T follicular helper cell (primary cell): ENCODE data around the gene ZNF618.

Source experiments
- DNase-seq: peaks from one replicate; pipeline ENCODE4 v3.0.0-alpha.2; 2020; ENCODE audit warnings: low read depth

The ZNF618 gene

GRCh38 chr9:113912816-113913215, 36.7 kb downstream of the ZNF618 start:
- DNase-seq, result no peak

DNA sequence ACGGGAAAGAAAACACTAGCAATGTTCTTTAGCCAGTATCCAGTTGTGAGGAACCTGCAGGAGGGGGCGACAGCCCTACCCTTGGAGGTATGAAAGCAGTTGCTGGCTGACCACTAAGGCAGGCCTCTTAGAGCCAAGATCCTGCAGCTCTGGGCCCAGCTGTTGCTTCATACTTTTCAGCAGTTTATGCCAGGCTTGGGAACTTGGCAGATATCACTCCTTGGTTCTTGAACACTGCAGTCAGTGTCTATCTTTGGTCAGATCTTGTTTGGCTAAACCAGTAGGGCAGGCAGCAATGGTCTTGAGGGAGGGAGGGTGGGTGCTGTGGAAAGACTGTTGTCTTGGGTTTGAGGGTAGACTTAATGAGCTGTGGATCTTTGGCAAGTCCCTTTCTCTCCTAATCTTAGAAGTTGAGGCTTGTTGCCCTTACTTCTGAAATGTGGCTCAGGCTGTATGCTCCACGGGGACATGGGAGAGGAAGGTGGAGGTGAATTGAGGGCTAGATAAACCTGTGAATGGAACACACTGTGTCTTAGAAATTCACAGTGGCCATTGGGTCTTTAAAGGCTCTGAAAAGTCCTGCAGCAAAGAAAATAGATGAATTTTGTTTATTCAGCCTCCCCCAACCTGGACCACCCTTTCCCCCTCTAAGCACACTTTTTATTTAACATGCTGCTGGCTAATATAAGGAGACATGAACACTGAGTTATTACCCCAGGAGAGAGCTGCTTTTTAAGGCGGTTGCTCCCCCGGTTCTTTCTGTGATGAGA, 37.5 kb downstream of the ZNF618 start:
- no peak for DNase-seq

GRCh38 chr9:113914517-113914916, 38.4 kb downstream of the ZNF618 start:
- DNase-seq, result no peak

DNA sequence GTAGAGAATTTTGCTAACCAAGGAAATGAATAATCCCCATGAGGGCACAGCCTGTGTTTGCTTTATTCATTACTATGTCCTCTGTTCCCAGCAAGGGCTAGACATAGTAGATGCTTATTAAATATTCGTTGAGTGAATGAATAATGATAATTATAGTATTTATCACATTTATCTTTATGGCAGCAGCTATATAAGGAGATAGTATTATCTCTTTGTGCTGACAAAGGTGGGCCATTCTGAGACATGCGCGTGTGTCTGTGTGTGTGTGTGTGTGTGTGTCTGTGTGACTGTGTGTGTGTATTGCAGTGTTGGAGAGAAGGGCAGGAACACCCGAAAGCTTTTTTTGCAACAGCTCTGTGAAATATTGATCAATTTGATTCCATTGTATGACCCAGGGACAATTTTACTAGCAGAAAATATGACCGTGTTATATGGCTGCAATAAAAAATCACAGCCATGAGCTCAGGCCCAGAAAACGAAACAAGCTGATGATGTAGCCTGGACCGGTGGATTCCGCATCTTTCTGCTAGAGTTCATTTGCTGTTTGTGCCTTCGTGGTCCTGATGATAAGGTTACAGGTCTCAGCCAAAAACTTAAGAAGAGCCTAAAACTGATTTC, 39.8 kb downstream of the ZNF618 start:
- DNase-seq, result no peak

DNA sequence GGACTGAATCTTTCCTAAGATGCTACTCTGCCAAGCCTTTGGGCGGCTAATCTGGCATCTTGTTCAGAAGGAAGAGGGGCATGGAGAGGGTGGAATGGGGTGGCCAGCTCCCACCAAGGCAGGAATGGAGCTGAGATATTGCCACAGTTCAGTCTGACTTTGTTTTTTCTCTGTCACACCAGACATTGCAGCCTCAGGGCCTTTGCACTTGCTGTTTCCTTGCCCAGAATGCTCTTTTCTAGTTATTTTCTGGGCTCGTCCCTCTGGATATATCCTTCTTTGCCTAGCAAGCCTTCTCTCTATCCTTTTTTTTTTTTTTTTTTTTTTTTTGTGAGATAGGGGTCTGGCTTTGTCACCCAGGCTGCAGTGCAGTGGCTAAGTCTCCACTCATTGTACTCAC, 40.8 kb downstream of the ZNF618 start:
- no peak for DNase-seq

DNA sequence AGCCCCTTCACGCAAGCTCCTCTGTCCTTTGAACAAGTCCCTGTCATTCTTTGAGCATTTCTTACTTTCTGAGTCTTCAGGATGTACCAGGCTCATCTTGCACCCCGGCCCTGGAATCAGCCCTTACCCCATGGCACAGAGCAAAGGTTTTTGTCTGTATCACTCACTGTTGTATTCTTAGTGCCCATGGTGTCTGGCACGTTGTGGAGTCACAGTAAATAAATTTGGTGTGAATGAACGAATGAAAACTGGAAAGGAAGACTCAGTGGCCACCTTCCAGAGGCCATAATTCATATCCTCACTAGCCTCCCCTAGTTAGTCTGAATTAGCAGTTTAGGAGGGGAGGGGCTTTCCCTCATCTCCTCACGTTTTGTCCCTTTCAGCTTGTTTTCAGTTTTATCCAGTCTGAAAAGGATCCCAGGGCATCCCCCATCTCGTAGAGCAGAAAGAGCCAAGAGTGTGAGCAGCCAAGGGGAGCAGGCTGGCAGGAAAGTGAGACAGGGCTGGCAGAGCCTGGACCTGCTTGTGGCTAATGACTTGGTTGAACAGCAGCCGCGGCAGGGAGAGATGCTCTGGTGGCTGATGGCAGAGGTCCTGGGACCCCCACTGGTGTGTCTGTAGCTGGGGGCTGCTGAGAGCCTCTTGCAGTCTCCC, 42.7 kb downstream of the ZNF618 start:
- DNase-seq, result no peak

DNA sequence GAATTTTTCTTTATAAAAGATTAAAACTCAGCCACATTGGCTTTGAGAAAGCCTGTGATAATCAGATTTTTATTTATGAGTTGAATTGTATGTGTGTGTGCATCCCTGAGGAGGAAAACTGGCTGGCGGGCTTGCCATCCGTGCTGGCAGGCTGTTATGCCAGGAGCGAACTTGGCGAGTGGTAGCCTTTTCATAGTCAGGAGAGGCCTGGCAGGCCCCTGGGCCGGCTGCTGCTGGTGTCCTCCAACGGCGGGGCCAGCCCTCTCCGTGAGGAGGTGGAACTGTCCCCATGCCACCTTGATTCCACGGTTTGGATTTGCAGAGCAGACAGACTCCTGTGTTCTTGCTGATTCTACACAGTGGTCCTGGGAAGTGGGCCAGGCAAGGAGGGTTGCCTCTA, 43.3 kb downstream of the ZNF618 start:
- DNase-seq, result no peak

DNA sequence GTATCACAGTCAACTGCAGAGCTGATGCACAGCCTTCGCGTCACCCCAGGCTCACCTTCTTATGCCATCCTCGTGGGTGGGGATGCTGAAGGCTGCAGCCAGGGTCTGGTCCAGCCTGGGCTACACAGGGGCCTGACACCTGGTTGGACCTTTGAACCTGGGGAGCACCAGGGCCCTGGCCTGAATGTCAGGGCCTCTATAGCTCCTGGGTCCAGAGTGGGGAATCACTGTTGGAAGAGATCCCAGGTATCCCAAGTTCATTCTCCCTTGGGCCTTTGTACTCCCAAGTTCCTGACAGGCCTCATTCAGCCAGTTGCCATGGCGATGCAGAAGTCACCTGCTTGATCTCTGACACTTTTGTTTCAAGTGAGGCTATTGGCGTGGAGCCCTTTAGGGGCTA, 43.8 kb downstream of the ZNF618 start:
- DNase-seq, result no peak

DNA sequence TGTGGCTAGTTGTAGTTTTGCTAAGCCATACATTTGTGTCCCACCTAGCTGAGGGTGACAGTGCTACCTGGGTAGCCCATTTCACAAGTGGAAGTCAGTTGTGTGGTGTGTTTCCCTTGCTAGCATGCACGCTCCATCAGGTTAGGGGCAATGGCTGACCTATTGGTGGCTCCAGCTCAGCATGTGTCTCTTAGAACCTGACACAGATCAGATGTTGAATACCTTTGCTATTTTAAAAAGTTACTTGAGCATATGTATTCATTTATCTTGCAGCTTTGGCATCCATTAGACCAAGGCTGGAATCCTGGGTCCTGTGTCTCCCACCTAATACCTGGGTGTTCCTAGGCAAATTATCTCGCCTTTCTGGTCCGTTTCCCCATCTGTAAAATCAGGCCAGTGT, 44.8 kb downstream of the ZNF618 start:
- DNase-seq, result no peak

GRCh38 chr9:113921396-113921925, 45.4 kb downstream of the ZNF618 start:
- DNase-seq, result no peak

DNA sequence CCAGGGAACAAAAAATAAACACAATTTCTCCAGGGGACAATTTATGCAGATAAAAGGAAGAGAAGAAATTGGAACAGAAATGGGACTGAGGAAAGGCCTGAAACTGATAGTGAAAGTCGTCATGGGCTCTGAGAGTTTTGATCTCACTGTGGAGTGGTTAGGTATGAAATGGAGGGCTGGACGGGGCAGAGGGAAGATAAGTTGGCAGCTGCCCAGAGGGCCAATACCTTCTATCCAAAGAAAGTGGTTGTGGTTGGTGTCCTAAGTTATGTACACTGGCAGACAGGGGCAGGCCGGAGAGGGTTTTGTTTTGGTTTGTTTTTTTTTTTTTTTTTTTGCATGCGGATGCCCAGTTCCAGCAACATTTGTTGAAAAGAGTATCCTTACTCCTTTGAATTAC, 46.1 kb downstream of the ZNF618 start:
- DNase-seq, result no peak

- DNase-seq, result no peak
Measured at GRCh38 chr9:113926211-113926610, 50.1 kb downstream of the ZNF618 start.

- DNase-seq, result no peak
Measured at GRCh38 chr9:113927277-113927676, 51.2 kb downstream of the ZNF618 start.

DNA sequence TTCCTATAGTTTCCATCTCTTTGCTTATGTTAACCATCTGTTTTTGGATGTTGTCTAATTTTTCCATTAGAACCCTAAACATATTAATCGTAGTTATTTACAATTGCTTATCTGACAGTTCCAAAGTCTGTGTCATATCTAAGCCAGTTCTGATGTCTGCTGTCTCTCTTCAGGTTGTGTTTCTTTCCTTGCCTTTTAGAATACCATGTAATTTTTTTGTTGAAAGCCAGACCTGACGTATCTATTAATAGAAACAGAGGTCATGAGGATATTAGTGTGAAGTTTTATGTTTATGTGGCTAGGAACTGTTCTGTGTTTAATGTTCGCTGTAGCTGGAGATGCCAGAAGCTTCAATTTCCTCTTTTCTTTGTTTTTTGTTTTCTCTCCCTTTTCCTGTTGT, 52.2 kb downstream of the ZNF618 start:
- DNase-seq, result no peak

DNA sequence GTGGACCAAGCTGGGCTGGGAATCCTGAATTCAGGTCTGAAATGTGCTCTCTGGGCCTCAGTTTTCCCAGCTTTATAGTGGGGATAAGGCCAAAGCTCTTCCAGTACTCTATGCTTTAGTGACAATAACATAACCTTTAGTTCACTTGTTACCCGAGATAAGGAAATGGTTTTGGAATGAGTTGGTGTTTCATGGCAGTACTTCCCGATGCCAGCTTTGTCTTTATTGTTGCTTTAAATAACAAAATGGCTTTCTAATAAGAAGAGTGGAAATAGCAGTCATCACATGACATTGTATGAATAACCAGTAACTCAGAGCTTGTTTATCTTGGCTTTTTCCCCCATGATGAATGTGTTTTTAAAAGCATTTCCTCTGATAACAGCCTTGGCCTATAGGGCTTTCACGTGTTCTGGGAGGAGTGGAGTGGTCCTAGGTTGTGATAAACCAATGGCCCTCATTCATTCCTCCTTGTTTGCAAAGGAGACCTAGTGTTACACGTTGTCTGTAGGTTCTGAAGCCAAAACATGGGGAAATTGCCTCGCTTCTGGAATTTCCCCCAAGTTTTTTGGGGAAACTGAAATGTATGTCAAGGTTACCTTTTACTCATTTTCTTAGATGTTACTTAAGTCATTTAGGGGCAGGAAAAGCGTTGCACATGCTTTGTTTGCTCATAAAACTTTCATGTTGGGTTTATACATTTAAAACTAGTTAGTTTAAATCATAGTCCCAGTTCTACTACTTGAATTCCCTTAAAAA, 53.7 kb downstream of the ZNF618 start:
- no peak for DNase-seq

- DNase-seq, result no peak
Measured at GRCh38 chr9:113930390-113930783, 54.3 kb downstream of the ZNF618 start.

DNA sequence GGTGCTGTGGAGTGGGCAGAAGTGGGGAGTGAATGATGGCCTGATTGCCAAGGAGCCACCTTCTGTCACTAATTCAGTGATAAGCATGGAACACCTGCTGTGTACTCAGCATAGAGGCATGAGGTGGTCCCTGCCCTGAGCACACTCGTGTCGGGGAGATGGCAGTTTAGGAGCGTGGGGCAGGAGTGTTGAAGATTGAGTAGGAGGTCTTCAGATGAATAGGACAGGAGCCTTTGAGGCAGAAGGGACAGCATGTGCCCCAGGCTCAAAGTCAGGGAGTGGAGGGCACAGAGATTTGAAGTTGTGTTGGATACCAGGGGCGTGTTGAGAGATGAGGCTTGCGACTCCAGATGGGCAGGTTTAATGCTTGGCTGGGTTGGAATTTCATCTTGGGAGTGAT, 55.0 kb downstream of the ZNF618 start:
- DNase-seq, result no peak

DNA sequence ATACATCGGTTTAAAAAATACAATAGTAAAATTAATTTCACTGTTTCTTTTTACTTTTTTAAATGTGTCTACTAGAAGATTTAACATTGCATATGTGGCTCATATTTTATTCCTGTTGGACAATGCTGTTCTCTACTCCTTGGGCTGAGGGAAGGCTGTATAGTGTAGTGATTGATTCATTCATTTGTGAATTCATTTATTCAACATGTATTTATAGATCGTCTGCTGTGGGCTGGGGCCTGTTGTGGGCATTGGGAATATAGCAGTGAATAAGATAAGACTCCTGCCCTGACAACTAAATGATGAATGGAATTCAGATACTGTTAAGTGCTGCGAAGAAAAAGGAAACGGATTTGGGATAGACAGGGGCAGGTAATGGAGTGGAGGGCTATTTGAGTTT, 55.7 kb downstream of the ZNF618 start:
- no peak for DNase-seq

DNA sequence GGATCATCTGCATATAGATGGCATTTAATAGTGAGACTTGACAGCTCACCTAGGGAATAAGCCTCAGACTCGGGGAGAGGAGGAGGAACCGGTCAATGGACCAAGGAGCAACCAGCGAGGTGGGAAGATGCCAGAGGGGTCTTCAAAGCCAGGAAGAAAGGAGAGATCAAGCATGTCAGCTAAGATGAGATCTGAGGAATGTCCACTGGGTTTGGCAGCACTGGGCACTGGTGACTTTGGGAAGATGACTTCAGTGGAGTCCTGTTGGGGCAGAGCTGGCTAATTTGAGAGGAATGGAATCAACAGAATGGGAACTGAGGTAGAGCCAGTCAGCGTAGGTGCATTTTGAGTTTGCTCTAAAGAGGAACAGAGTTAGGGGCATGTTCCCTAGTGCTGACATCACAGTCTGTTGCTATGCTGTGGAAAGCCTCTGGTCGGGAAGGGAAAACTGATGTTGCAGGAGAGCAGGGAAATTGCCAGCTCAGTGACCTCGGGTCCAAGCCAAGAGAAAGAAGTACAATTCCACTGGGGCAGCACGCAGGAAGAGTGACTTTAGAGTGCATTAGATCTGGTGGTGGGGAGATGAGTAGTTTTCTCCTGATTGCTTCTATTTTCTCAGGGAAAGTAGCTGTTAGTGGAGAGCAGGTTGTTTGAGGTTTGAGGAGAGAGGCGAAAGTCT, 56.9 kb downstream of the ZNF618 start:
- no peak for DNase-seq

GRCh38 chr9:113933671-113934070, 57.6 kb downstream of the ZNF618 start:
- DNase-seq, result no peak

DNA sequence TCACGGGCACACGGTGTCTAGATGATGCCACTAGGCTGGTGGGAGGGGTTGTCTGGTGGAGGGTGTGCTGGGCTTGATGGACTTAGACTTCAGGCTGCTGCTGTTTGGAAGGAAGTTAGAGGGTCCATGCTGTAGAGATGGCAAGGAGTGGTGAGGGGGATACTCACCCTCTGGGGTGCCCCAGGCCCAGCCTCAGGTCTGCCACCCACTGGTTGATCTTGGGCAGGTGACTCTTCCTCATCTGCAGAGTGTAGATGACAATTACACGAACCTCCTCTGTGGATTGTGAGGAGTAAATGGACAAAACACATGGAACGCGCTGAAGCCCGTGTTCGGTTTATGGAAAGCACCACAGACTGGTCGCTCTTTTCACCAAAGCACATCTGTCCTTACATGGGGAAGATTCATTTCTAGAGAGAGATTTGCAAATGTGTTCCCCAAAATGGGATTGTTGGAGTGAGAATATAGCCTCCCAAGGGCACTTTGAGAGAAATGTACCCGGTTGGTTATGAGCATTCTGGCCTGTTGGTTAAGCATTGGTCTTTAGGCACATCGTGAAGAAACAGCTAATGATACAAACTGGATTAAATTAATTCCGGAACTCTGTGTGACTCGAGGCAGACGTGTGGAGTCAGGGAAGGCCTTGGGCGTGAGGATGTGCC, 58.2 kb downstream of the ZNF618 start:
- DNase-seq, result no peak
